Neuron (in vitro differentiated cells): ENCODE results near the gene RABAC1.

Experiments used
- H2AFZ ChIP-seq: one replicate; pipeline ENCODE4 v1.6.1; 2013; ENCODE audit warnings: low read depth, mild to moderate bottlenecking, inconsistent platforms, low read length, moderate library complexity
- H3K27me3 ChIP-seq: one replicate; pipeline ENCODE4 v1.6.1; 2013; ENCODE audit warnings: low read length; ENCODE audit not compliant: insufficient read depth
- H3K36me3 ChIP-seq: one replicate; pipeline ENCODE4 v1.6.1; 2013; ENCODE audit warnings: low read length; ENCODE audit not compliant: insufficient read depth
- H3K4me1 ChIP-seq: one replicate; pipeline ENCODE4 v1.6.1; 2013; ENCODE audit warnings: low read length; ENCODE audit not compliant: insufficient read depth
- H3K4me3 ChIP-seq: 2 replicates; pipeline ENCODE4 v1.5.1; 2013; ENCODE audit warnings: mild to moderate bottlenecking, low read length, moderate library complexity
- H3K9me3 ChIP-seq: one replicate; pipeline ENCODE4 v1.6.1; 2013; ENCODE audit warnings: low read length

The RABAC1 gene

DNA sequence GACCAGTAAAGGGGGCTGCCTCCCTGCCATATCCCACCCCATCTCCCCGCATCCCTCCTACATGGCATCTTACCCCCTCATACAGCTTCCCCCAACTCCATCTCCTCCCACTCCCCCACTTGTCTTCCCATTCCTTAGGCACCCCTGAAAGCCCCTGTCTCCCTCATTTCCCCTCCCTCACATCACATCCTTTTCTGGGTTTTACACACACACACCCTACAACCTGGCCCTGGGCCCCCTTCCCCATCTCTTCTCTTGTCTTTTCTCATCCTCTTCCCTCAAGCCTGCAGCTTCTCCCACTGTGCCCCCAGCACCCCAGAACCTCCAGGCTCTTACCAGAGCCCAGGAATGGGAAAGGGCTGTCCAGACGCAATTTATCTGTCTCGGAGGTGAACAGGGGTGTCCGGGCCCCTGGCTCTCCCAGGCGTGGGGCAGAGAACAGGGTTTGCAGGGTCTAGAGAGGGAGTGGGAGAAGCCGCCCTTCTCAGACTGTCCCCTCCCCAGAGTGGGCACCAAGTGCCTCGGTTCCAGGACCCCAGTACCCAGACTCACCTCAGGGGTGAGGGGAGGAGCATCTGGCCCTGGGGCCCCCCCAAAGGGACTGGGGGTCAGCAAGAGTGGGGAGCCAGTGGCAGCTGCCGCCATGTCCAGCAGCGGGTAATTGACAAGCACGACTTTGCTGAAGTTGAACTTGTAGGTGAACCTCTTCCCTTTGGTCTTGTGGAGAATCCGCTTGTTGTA lies 50.2 kb downstream of the RABAC1 start:
- peaks cover 26% of the 10 kb centered on the region for H3K27me3 ChIP-seq
- H3K36me3 ChIP-seq: peaks cover 10% of the 10 kb centered on the region
- H3K4me1 ChIP-seq: no peaks in the 10 kb centered on the region
- no peaks in the 10 kb centered on the region for H3K9me3 ChIP-seq
- H2AFZ ChIP-seq: no peak overlapping the region
- no peak overlapping the region for H3K4me3 ChIP-seq

GRCh38 chr19:41907994-41908615 lies 51.0 kb downstream of the RABAC1 start:
- H3K36me3 ChIP-seq: peaks cover 18% of the 10 kb centered on the region
- H3K27me3 ChIP-seq: peaks cover 20% of the 10 kb centered on the region
- H3K4me3 ChIP-seq: no peak overlapping the region
- H2AFZ ChIP-seq: no peak overlapping the region
- no peaks in the 10 kb centered on the region for H3K9me3 ChIP-seq
- no peaks in the 10 kb centered on the region for H3K4me1 ChIP-seq

DNA sequence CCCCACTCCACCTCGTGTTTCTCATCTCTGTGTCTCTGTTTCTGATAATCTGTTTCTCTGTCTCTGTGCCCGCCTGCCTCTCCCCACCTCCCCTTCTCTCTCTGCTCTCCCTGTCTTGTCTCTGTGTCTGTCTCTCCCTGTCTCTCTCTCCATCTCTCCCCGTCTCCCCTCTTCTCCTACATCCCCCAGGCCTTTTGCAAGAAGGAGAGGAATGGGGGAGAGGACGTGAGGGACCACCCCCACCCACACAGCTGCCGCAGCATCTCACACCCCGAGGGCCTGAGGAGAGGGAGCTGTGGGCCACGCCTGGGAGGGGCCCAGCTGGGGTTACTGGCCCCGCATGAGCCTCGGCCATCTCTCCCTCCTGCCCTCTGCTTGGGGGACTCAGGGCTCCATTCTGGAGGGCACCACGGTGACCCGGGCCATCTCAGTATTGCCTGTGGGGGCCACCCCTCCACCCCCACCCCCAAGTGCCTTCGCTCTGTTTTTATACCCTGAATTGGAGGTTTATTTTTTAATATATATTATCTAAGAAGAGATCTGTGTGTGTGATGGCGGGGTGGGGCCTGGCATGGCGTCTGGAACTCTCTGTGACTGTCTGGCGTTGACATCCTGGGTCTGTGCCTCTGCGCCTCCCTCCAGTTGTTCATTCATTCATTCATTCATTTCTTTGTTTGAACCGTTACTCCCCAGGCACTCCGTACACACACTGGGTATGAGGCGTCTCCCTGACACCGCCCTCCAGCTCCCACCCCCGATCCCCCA lies 52.0 kb downstream of the RABAC1 start:
- H3K27me3 ChIP-seq: peaks cover 13% of the 10 kb centered on the region
- H2AFZ ChIP-seq: no peak overlapping the region
- H3K4me1 ChIP-seq: no peaks in the 10 kb centered on the region
- no peaks in the 10 kb centered on the region for H3K9me3 ChIP-seq
- H3K4me3 ChIP-seq: no peak overlapping the region
- H3K36me3 ChIP-seq: peaks cover 26% of the 10 kb centered on the region
